Raji (cell line): ENCODE results near the gene ANKRD33B.

Experiments used
- POLR2A ChIP-seq: IDR thresholded peaks from 2 replicates; pipeline ENCODE4 v1.6.1; 2011; ENCODE audit warnings: low read depth, low read length, control low read depth; ENCODE audit not compliant: insufficient read depth

ANKRD33B gene

DNA sequence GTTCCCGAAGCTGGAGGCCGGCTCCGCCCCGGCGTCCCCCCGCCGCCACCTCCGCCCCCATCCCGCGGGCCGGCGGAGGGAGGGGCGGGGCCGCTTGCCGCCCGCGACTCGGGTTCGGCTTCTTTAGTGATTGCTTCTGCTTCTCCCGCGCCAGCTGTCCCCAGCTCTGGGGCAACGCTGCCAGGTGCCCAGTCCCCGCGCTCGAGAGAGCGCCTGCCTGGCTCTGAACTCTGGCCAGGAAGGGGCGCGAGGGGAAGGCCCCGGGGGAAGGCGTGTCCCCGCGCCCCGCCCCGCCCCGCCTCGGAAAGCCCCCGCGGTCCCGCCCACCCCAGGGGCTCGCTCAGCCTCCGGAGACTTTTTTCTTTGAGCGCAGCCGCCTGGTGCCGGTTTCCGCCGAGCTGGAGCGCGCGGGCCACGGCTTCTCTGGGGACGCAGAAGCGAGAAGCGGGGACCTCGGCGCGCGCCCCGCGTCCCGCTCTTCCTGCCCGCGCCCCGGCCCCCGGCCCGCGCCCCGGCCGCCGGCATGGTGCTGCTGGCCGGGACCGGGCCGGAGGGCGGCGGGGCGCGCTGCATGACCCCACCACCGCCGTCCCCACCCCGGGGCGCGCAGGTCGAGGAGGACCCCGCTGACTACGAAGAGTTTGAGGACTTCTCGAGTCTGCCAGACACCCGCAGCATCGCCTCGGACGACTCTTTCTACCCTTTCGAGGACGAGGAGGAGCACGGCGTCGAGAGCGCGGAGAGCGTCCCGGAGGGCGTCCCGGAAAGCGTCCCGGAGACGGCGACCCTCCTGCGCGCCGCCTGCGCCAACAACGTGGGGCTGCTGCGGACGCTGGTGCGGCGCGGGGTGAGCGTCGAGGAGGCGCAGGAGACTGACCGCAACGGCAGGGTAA lies at the start of gene ANKRD33B:
Gene ANKRD33B, plus strand, starts transcription at position 126 of the 893 bp plus-strand sequence. Its CDS starts 398 bp downstream, at position 524.
- TF ChIP-seq POLR2A, result peak; percentile 76

GRCh38 chr5:10515492-10515891 lies 48.4 kb upstream of the ANKRD33B start:
- TF ChIP-seq POLR2A, result no peak

- no peak for TF ChIP-seq POLR2A
Measured at GRCh38 chr5:10518347-10518746, 45.5 kb upstream of the ANKRD33B start.

GRCh38 chr5:10519729-10520128 lies 44.1 kb upstream of the ANKRD33B start:
- no peak for TF ChIP-seq POLR2A

DNA sequence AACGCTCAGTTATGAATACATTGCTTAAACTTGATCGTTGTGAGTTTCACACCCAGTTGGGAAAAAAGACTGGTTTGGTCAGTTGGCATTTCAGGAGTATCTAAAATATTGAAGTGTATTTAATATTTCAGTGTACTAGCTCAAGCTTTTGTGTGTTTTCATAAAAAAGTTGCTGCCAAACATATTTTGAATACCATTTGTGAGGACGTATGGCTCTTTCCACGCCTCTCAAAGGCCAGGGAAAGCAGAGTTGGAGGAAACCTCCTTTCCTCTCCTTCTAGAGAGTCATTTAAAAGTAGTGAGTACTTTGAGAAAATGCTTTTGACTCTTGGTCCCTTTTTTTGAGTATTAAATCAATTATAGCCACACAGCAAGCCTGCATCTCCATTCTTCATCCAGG lies 43.2 kb upstream of the ANKRD33B start:
- no peak for TF ChIP-seq POLR2A

- TF ChIP-seq POLR2A, result no peak
Measured at GRCh38 chr5:10521466-10522223, 42.2 kb upstream of the ANKRD33B start.

GRCh38 chr5:10522224-10522611 lies 41.7 kb upstream of the ANKRD33B start:
- TF ChIP-seq POLR2A, result no peak

DNA sequence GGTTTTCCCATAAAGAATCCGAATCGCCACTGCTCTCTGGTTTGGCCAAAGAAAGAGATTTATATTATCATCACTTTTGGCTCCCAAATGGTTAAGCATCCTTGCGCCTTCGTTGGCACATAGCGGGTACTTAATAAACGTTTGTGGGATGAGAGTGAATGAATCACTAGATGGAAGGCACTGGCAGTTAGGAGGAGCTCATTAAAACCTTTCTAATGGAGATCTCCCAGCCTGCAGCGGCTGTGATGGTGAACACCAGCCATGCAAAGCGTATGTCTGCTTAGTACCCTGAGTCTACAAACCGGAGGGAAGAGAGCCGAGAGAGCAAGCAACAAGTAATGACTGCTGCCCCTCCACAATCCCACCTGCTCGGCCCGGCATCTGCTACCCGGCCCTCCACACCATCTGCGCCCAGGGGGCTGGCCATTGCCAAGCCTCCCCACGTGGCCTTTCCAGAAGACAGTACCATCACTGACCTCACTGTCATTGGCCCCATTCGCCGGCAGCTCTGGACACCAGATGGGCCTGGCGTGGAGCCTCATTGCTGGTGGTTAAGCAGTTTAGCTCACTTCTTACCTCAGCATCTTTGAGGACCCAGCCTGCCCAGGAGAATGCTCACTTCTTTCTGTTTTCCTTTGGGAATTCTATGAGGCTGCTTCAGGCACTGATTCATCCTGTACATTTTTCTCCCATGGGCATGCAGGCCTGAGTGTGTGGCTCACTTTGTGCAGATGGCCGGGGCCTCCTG lies 39.3 kb upstream of the ANKRD33B start:
- no peak for TF ChIP-seq POLR2A

- TF ChIP-seq POLR2A, result no peak
Measured at GRCh38 chr5:10525124-10525495, 38.8 kb upstream of the ANKRD33B start.

DNA sequence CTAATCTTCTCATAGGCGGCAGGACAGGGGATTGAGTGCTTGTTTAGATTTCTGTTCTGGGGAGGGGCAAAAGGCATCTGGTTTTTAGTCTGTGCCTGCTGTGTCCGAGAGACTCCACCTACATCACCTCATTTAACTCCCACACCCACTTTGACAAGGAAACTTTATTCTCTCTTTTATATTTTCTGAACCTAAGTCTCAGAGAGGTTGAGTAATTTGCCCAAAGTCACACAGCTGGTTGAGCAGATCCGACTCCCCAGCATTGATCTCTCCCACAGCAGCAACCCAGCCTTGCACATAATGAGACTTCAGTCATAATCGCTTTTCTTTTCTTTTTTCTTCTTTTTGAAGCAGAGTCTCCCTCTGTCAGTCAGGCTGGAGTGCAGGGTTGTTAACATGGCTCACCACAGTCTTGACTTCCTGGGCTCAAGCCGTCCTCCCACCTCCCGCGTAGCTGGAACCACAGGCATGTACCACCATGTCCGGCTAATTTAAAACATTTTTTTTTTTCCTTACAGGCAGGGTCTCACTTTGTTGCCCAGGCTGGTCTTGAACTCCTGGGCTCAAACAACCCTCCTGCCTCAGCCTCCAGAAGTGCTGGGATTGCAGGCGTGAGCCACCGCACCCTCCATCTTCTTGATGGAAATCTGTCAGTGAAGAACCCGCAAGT lies 36.5 kb upstream of the ANKRD33B start:
- TF ChIP-seq POLR2A, result no peak

- no peak for TF ChIP-seq POLR2A
Measured at GRCh38 chr5:10528056-10528816, 35.6 kb upstream of the ANKRD33B start.

- no peak for TF ChIP-seq POLR2A
Measured at GRCh38 chr5:10528827-10529226, 35.0 kb upstream of the ANKRD33B start.

- TF ChIP-seq POLR2A, result no peak
Measured at GRCh38 chr5:10530601-10531320, 33.1 kb upstream of the ANKRD33B start.
